Activated CD8-positive, alpha-beta memory T cell treated with anti-CD3 and anti-CD28 coated beads for 36 hours (primary cell): ENCODE measurements around the gene MTA1. TPM values are rescaled to one million over a fixed set of nuclear protein-coding genes. Genes with fewer than 3 reads are reported as not detected.

ENCODE experiments used
- CTCF ChIA-PET: fragments of 350-600 bp; sonication (Branson Sonifier 250); formaldehyde crosslinking; loops from one replicate; lab custom pipeline; 2021; ENCODE audit warnings: antibody characterized with exemption; lab: Charles Lee
- POLR2A ChIA-PET: fragments of 350-600 bp; sonication (Branson Sonifier 250); formaldehyde crosslinking; loops from one replicate; lab custom pipeline; 2021; ENCODE audit warnings: antibody characterized with exemption; lab: Charles Lee
- total RNA-seq, 2 experiments: library from RNA; stranded (reverse); gene quantifications; one replicate each; pipeline ENCODE4 v1.2.3, GENCODE V29; 2021

The MTA1 gene
- total RNA-seq, 2 experiments from 2014 or later = 147 to 156 TPM

GRCh38 chr14:105476097-105476830 is 56.6 kb downstream of the MTA1 start:
- CTCF ChIA-PET = interaction anchor here (0.7 to 1.8 kb wide), 2 partner anchors 14 to 105 kb away, joined by 3 to 7 read pairs; no protein-coding TSS in a partner anchor

GRCh38 chr14:105476831-105477659 is 57.4 kb downstream of the MTA1 start:
- ChIA-PET POLR2A (interaction anchor here (1.2 kb wide), 1 partner anchor 13 kb away, joined by 6 read pairs; no protein-coding TSS in a partner anchor), CTCF (interaction anchor here (0.7 to 1.8 kb wide), 2 partner anchors 13 to 106 kb away, joined by 3 to 7 read pairs; no protein-coding TSS in a partner anchor)

More at GRCh38 chr14:105476097-105476830, 56.6 kb downstream of the MTA1 start:
- POLR2A ChIA-PET = interaction anchor here (1.2 kb wide), 1 partner anchor 14 kb away, joined by 6 read pairs; no protein-coding TSS in a partner anchor

DNA sequence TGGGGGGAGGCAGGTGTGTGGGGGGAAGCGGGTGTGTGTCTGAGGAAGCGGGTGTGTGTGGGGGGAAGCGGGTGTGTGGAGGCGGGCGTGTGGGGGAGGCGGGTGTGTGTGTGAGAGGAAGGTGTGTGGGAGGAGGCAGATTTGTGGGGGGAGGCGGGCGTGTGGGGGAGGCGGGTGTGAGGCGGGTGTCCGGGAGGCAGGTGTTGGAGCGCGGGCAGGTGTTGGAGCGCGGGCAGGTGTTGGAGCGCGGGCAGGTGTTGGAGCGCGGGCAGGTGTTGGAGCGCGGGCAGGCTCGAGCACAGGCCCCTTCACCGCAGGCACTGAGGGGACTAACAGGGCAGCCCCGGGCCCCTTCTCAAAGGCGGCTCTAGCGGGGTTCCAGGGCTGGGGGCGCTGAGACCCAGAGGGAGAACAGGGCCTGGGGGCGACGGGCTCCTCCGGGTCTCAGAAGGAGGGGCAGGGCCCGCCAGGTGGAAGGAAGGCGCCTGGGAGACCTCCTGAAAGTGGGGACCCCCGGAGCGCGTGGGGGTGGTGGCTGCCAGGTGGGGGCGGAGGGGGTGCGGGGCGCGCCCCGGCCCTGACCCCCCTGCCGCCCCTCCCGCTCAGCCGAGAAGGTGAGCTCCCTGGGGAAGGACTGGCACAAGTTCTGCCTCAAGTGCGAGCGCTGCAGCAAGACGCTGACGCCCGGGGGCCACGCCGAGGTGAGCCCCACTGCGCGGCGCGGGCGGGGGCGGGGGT is 58.2 kb downstream of the MTA1 start:
- ChIA-PET POLR2A (no interaction called here), CTCF (interaction anchor here (1.8 kb wide), 1 partner anchor 12 kb away, joined by 7 read pairs; no protein-coding TSS in a partner anchor)

DNA sequence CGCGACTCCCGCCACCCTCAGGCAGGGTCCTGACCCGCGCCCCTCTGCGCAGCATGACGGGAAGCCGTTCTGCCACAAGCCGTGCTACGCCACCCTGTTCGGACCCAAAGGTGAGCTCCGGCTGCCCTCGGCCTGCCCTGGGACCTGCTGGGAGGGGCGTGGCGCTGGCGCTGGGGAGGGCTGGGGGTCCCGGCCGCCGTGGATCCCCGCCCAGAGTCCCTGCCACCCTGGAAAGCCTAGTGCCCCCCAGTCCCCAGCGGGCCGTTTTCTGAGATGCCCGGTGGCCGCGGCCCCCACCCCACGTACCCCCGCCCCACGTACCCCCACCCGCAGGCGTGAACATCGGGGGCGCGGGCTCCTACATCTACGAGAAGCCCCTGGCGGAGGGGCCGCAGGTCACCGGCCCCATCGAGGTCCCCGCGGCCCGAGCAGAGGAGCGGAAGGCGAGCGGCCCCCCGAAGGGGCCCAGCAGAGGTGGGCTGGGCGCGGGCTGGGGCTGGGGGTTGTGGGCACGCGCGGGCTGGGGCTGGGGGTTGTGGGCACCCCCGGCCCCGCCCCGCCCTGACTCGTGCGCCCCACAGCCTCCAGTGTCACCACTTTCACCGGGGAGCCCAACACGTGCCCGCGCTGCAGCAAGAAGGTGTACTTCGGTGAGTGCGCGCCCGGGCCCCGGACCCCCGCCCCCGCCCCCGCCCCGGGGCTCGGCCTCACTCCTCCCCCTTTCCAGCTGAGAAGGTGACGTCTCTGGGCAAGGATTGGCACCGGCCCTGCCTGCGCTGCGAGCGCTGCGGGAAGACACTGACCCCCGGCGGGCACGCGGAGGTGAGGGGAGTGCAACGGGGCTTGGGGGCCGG is 59.0 kb downstream of the MTA1 start:
- CTCF ChIA-PET = no interaction called here
- POLR2A ChIA-PET = no interaction called here

DNA sequence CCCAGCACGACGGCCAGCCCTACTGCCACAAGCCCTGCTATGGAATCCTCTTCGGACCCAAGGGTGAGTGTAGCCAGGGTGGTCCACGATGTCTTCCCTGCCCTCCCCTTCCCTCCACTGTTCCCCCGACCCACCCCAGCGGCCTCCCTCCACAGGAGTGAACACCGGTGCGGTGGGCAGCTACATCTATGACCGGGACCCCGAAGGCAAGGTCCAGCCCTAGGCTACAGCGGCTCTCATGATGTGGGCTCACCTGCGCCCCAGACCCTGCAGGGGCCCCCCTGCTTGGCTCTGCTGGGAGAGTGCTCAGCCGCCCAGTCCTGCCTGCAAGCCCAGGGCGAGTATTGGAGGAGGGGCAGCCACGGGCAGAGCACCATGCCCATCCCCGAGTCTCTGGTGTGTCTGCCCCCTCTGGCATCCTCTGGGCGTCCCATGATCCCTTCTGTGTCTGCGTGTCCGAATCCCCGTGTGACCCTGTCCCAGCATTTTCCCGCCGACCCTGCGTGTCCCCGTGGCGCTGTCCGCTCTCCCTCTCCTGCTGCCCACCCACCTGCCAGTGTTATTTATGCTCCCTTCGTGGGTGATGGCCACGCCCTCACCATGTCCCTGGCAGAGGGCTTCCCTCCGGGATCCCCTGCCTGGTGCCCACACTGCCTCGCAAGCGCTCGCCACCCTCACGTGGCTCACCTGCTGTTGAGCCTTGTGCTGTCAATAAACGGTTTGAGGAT is 60.0 kb downstream of the MTA1 start:
- CTCF ChIA-PET = interaction anchor here (0.8 to 2.5 kb wide), 4 partner anchors 10 to 117 kb away, joined by 3 to 84 read pairs (median 4); partner anchors contain the start of gene TEDC1
- POLR2A ChIA-PET = no interaction called here

DNA sequence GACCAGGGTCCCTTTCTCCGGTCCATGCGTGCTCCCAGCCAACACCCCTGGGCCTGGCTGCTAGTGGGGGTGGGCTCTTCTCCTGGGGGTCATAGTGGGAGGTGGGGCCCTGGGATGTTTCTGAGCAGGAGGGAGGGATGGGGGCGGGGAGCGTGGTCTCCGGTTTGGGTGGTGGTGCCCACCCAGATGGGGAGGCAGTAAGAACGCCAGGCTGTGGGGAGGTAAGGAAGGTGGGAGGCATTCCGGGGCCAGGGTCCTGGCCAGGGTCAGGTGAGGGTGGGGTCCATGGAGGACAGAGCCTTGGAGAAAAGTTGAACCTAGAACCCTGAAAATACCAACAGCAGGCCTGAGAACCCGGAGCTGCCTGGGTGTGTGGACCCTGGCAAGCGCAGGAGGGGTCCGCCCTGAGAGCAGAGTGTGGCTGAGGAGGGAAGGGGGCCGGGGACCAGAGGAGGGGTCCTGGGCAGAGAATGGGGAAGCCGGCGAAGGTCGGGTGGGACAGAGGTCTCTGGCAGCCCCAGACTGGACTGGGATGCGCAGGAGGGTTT is 60.6 kb downstream of the MTA1 start:
- CTCF ChIA-PET = interaction anchor here (0.6 to 2.5 kb wide), 23 partner anchors 9 to 728 kb away, joined by 3 to 84 read pairs (median 3); partner anchors contain the start of genes BRF1, JAG2 and TEDC1

DNA sequence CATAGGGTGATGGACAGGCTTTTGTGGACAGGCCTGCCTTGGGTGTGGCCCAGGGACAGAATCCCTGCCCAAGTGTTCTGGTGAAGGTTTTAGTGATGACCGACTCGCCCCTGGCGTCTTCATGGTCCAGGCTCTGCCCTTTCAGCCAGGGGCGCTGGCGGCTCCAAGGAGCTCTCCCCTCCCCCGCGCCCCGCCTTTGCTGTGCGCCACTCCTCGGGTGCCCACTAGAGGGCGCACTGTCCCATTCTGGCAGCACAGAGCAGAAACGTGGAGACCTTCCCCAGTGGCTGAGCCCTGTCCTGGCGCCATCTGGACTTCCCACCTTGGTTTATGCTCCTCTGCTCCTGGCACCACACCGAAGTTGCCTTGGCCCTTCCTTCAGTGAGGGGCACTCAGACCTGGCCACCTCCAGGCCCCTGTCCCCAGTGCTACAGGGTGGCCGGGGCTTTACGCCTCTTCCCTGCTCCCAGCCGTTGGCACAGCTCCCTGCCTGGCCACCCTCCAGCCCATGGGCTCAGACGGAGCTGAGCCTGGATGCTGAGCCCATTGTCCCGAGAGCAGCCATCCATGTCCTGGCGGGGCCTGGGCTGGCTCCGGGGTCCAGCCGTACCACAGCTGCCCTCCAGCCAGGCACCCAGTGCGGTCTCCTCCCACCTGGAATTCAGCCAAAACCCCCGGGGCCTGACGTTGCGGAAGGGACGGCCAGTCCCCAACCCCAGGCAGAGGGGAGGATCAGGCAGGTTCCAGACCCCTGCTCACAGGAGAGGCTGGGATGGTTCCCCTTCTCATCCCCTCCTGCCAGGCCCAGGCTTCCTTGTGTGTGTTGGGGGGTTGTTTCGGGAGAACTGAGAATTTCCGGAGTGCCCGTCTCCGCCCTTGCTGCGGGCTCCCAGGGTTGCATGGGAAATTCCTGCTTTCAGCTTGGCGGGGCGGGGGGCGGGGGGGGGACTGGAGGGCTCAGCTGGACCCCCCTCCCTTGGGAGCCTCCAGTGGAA is 61.5 kb downstream of the MTA1 start:
- POLR2A ChIA-PET = interaction anchor here (0.6 to 3.6 kb wide), 5 partner anchors 9 to 435 kb away, joined by 3 to 47 read pairs (median 4); partner anchors contain the start of gene TEDC1
- CTCF ChIA-PET = interaction anchor here (0.6 to 2.5 kb wide), 24 partner anchors 9 to 729 kb away, joined by 3 to 84 read pairs (median 3); partner anchors contain the start of genes BRF1, JAG2 and TEDC1

More for the DNA sequence above, 60.6 kb downstream of the MTA1 start:
- POLR2A ChIA-PET = interaction anchor here (0.8 to 3.6 kb wide), 3 partner anchors 10 to 59 kb away, joined by 3 to 47 read pairs (median 4); partner anchors contain the start of gene TEDC1

DNA sequence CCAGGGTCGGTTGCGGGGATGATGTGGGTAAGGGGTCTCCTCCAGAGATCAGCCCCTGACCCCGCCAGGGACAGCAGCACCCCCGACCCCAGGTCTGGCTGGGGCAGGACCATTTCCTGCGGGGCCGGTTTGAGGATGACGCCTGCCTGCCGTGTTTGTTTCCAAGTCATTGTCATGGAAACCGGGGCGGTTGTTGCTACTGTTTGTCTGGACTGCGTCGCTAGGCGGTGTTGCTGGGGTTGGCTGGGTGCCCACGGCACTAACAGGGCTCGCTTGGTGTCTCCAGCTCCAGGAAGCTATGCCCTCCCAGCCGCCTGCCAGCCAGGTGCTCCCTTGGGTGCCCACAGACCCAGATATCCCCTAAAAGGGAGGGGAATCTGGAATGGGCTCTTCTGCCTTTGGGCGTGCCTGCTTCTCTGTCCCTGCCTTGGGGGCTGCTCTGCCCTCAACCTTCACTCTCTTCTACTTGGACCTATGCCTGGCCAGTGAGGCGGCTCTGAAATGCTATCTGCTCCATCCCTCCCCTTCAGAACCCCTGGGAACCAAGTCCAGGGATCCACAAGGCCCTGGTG is 62.3 kb downstream of the MTA1 start:
- POLR2A ChIA-PET = interaction anchor here (0.6 to 3.6 kb wide), 6 partner anchors 8 to 461 kb away, joined by 3 to 47 read pairs (median 4); partner anchors contain the start of genes CDCA4, PACS2 and TEDC1
- CTCF ChIA-PET = interaction anchor here (1.4 to 2.5 kb wide), 5 partner anchors 9 to 392 kb away, joined by 3 to 84 read pairs (median 17); partner anchors contain the start of gene TEDC1

DNA sequence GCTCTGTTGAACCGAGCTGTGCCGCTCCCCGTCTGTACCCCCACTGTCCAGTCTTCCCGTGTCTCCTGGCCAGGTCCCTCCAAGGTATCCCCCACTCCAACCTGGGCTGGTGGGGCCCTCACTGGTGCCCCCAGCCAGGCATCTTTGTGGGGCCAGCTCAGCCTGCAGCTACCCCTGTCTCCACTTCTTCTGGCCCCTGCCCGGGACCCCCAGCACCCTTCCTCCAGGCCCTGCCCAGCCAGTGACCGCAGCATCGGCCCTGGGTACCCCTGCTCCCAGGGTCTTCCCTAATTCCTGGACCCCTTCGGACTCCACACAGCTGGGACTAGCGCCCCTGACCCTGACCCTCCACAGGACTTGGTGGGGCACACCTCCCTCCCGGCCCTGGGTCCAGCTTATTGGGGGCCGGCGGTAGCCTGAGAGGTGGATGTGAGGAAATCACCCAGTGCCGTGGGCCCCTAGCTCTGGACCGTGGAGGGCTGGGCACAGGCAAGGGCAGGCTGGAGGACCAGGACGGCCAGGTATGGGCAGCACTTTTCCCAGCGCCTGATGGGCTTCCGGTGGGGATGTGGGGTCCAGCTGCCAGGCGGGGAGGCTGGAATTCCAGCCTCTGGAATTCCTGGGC is 63.0 kb downstream of the MTA1 start:
- ChIA-PET CTCF (interaction anchor here (1.4 to 2.5 kb wide), 3 partner anchors 8 to 392 kb away, joined by 3 to 84 read pairs (median 20); partner anchors contain the start of gene TEDC1), POLR2A (interaction anchor here (0.6 to 3.6 kb wide), 3 partner anchors 8 to 461 kb away, joined by 3 to 47 read pairs (median 3); partner anchors contain the start of genes CDCA4, PACS2 and TEDC1)

DNA sequence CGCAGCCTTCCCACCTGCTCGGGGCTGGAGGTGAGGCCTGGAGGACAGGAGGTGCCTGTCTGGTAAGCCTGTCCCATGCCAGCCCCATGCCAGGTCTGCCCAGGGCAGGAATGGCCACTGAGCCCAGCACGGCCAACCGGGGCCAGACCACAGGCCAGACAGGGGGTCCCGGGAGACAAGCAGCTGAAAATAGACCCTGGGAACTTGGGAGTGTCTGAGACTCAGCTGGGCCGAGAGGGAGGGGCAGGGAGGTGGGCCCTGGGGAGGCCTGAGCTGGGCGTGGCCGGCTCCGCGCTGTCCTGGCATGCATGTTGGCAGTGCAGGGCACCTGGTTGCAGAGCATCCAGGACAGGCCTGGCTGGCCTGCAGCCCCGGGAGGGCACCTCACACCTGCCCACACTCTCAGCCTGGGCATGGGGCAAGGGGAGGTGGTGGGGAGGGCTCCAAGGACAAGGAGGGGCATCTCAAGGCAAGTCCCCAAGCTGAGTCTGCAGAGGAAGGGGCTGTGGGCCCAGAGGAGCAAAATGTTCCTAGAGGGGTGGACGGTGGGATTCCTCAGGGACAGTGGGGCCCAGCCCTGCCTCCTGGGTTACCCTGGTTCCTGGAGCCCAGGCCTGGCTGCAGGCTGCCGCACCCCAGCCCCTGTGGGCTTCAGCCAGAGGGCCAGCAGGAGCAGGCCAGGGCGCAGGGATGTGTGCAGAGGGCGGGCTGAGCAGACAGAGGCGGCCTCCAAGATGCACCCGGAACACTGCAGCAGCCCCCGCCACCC is 63.9 kb downstream of the MTA1 start:
- CTCF ChIA-PET = interaction anchor here (1.4 kb wide), 1 partner anchor 393 kb away, joined by 3 read pairs; no protein-coding TSS in a partner anchor
- POLR2A ChIA-PET = interaction anchor here (3.6 kb wide), 1 partner anchor 7 kb away, joined by 47 read pairs; the partner anchor contains the start of gene TEDC1

DNA sequence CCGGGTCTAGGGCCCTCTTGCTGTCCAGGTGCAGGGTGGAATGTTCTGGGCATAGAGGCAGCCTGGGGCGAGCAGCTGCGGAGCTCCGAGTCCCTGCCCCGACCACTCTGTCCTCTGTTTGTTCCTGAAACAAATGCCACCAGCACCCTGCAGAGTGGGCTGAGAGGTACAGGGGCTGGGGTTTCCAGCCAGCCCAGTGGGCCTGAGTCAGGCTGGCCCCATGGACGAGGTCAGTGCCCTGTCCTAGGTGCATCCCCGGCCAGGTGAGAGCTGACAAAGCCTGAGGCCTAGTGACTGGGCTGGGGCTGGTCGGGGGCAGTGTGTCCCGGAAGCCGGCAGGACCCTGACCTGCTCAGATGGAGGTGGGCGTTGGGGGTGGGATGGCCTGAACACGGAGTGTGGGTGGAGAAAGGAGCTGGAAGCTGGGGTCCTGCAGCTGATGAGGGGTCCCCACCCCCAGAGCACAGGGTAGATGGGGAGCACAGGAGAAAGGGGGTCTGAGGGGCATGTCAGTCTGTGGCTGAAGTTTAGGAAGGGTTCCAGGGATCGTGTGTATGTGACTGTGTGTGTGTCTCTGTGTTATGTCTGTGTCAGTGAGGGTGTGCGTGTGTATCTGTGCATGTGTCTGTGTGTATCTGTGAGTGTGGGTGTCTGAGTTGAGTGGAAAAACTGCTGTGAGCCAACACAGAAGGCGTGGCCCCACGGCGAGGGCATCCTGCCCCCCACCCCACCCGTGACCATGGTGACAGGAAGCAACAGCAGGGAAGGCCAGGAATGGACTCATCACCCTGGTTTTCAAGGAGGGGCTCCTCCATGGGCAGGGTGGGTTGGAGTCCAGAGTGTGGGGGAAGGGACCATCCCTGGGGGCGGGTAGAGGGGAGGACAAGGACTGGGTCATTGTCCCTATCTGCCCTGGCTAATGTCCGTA is 64.7 kb downstream of the MTA1 start:
- ChIA-PET CTCF (no interaction called here), POLR2A (interaction anchor here (3.6 kb wide), 1 partner anchor 6 kb away, joined by 47 read pairs; the partner anchor contains the start of gene TEDC1)

DNA sequence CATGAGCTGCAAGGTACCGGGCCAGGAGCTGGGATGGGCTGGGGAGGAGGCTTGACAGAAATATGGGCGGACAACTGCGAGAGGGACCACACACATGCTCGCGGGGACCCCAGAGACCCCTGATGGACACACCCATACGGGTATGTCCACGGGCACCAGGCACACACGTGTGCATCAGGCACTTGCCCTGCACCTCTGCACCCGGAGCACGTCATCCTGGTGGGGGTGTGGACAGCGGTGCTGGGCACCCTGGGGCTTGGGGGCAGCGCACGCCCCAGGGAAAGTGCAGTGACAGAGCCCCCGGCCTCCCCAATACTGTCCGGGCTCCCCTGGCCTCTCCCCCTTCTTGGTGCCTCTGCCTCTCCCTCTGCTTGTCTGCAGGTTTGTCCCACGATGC is 65.4 kb downstream of the MTA1 start:
- CTCF ChIA-PET = no interaction called here

More for the DNA sequence above, 65.4 kb downstream of the MTA1 start:
- POLR2A ChIA-PET = no interaction called here
